K562 (cell line): ENCODE results near the gene RNF223. TPM values are rescaled to one million over a fixed set of nuclear protein-coding genes. Genes with fewer than 3 reads are reported as not detected.

ENCODE experiments used
- ATF1 ChIP-seq, 2 experiments: fragments of 450-650 bp in 1 of 2; IDR thresholded peaks; 2 replicates each; pipeline ENCODE4 v1.6.1; 2016; ENCODE audit warnings: missing compliant biosample characterization in 1 of 2, missing genetic modification characterization in 1 of 2
- ATF6 ChIP-seq: sonication (generic); formaldehyde crosslinking; IDR thresholded peaks from 2 replicates; pipeline ENCODE4 v1.4.0; 2020; ENCODE audit warnings: mild to moderate bottlenecking, missing genetic modification reagents
- E2F8 ChIP-seq: fragments of 450-650 bp; IDR thresholded peaks from 2 replicates; pipeline ENCODE4 v1.7.1; 2018; ENCODE audit warnings: mild to moderate bottlenecking, low read depth; ENCODE audit not compliant: partially characterized antibody
- ELF2 ChIP-seq: fragments of 250-450 bp; sonication (Bioruptor Pico); IDR thresholded peaks from 2 replicates; pipeline ENCODE4 v1.5.0; 2021; ENCODE audit warnings: mild to moderate bottlenecking
- KDM2B ChIP-seq: fragments of 250-450 bp; sonication (Bioruptor Pico); IDR thresholded peaks from 2 replicates; pipeline ENCODE4 v1.8.0; 2021; ENCODE audit warnings: mild to moderate bottlenecking, moderate library complexity
- MBD2 ChIP-seq: sonication (generic); IDR thresholded peaks from 2 replicates; pipeline ENCODE4 v1.6.1; 2016; ENCODE audit warnings: low read depth, borderline replicate concordance
- MXD1 ChIP-seq: fragments of 250-450 bp; sonication (Bioruptor Pico); IDR thresholded peaks from 2 replicates; pipeline ENCODE4 v1.8.0; 2021; ENCODE audit warnings: borderline replicate concordance, mild to moderate bottlenecking, moderate library complexity; ENCODE audit not compliant: poor library complexity, severe bottlenecking
- RB1 ChIP-seq: fragments of 450-650 bp; IDR thresholded peaks from 2 replicates; pipeline ENCODE4 v1.6.1; 2017; ENCODE audit warnings: low read depth, mild to moderate bottlenecking
- SIX5 ChIP-seq, 2 experiments: IDR thresholded peaks; 2 replicates each; pipeline ENCODE4 v1.6.1; 2011; ENCODE audit warnings: low read length in 2 of 2, borderline replicate concordance in 1 of 2, low read depth in 1 of 2, mild to moderate bottlenecking in 1 of 2, moderate library complexity in 1 of 2; ENCODE audit not compliant: insufficient read depth in 1 of 2
- USF1 ChIP-seq: sonication (generic); formaldehyde crosslinking; IDR thresholded peaks from 2 replicates; pipeline ENCODE4 v1.9.0; 2022; ENCODE audit warnings: mild to moderate bottlenecking, missing genetic modification reagents
- ZBTB1 ChIP-seq: sonication (generic); formaldehyde crosslinking; IDR thresholded peaks from 2 replicates; pipeline ENCODE4 v1.8.1; 2023; ENCODE audit warnings: missing genetic modification reagents, low read depth, mild to moderate bottlenecking, borderline replicate concordance
- ZNF449 ChIP-seq: fragments of 250-450 bp; sonication (Bioruptor Pico); IDR thresholded peaks from 2 replicates; pipeline ENCODE4 v1.8.0; 2022; ENCODE audit warnings: moderate library complexity, mild to moderate bottlenecking, inconsistent platforms
- ZNF57 ChIP-seq: fragments of 450-650 bp; formaldehyde crosslinking; IDR thresholded peaks from 2 replicates; pipeline ENCODE4 v1.4.0; 2020; ENCODE audit warnings: mild to moderate bottlenecking, moderate library complexity
- polyA plus RNA-seq, 8 experiments: library from polyadenylated mRNA; depleted of rRNA in 4 of 8; stranded (reverse) in 5 of 8; unstranded in 3 of 8; fragments of >200 nt; fragmentation: Nextera tagmentation in 2 of 8; fragmentation: Illumina TruSeq in 1 of 8; extraction: Ambion mirVana in 2 of 8; extraction: Trizol in 1 of 8; gene quantifications; 2 replicates each; pipeline versions ENCODE4 v1.2.1 to v1.2.3, GENCODE V29; 2011 to 2014; ENCODE audit warnings: inconsistent platforms in 1 of 8, missing spikeins in 1 of 8
- total RNA-seq, 7 experiments: library from RNA; depleted of rRNA in 6 of 7; stranded (reverse); fragments of >200 nt in 6 of 7; fragmentation: Illumina TruSeq in 2 of 7; extraction: Trizol in 2 of 7; gene quantifications; 2 replicates each; pipeline versions ENCODE4 v1.2.1 to v1.2.3, GENCODE V29; 2011 to 2021; ENCODE audit warnings: low replicate concordance in 1 of 7
- TF ChIP-seq, protein P1 (sequence below): fragments of 200-400 bp; formaldehyde crosslinking; IDR thresholded peaks from 2 replicates; pipeline ENCODE4 v1.6.1; 2017; ENCODE audit warnings: mild to moderate bottlenecking, low read depth, low read length, moderate library complexity

The RNF223 gene
- total and polyA plus RNA-seq, 9 of the 15 experiments (the other 6 are each of a cell fraction or from before 2014, with no cell fraction given), result 0.04 to 0.32 TPM; not detected in 7

DNA sequence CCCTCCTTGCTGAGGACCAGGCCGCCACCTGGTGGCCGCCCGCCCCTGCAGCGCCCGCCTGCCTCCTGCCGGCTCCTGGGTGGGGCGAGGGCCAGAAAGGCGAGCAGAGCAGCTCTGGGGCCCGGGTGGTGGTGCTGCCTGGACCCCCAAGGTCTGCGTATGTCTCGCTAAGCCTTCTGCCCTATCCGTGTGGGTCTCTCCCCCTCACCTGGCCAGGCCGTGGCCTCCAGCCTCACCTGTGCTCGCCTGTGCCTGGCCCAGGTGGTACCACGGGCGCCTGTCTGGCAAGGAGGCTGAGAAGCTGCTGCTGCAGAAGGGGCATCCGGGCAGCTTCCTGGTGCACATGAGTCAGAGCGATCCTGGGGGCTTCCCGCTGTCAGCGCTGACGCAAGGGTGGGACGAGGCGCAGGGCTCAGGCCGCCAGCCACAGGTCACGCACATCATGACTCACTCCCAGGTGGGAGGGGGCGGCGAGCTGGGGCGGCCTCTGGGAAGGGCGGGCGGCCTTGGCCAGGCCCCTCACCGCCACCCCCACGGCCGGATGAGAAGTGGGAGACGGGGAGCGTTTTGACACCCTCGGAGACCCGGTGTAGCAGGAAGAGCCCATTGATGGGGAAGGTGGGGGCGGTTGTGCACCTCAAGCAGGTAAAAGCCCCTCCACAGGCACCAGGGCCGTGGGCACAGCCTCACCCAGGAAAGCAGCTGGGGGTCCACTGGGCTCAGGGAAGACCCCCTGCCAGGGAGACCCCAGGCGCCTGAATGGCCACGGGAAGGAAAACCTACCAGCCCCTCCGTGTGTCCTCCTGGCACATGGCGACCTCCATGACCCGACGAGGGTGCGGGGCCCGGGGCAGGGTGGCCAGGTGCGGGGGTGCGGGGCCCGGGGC, 9.9 kb downstream of the RNF223 start (continued):
- TF ChIP-seq, protein P1, sequence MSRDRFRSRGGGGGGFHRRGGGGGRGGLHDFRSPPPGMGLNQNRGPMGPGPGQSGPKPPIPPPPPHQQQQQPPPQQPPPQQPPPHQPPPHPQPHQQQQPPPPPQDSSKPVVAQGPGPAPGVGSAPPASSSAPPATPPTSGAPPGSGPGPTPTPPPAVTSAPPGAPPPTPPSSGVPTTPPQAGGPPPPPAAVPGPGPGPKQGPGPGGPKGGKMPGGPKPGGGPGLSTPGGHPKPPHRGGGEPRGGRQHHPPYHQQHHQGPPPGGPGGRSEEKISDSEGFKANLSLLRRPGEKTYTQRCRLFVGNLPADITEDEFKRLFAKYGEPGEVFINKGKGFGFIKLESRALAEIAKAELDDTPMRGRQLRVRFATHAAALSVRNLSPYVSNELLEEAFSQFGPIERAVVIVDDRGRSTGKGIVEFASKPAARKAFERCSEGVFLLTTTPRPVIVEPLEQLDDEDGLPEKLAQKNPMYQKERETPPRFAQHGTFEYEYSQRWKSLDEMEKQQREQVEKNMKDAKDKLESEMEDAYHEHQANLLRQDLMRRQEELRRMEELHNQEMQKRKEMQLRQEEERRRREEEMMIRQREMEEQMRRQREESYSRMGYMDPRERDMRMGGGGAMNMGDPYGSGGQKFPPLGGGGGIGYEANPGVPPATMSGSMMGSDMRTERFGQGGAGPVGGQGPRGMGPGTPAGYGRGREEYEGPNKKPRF, result no peak
- TF ChIP-seq E2F8, result no peak
- no peak for TF ChIP-seq ELF2
- TF ChIP-seq MXD1 (CRISPR knock-in tag), result no peak
- peak; percentile 90 for TF ChIP-seq RB1
- no peak for TF ChIP-seq KDM2B (CRISPR knock-in tag)
- peak; percentile 48 for TF ChIP-seq USF1 (CRISPR knock-in tag)
- TF ChIP-seq ATF6 (CRISPR knock-in tag), result peak; percentile 80; the same call in 1 of the 2 replicates
- no peak for TF ChIP-seq ATF1 (CRISPR knock-in tag; IDR thresholded peaks at IDR 0.05)
- TF ChIP-seq ATF1 (tag; IDR thresholded peaks at IDR 0.05), result peak; percentile 74
- TF ChIP-seq SIX5 (IDR thresholded peaks at IDR 0.05; ENCODE audit: borderline replicate concordance in 1 of 2, insufficient read depth in 1 of 2, low read depth in 1 of 2, low read length in 2 of 2), result no peak
- no peak for TF ChIP-seq ZNF449 (CRISPR knock-in tag)
- no peak for TF ChIP-seq ZNF57 (CRISPR knock-in tag)
- peak; percentile 10; the same call in 1 of the 2 replicates for TF ChIP-seq MBD2
- peak; percentile 84; the same call in 1 of the 2 replicates for TF ChIP-seq ZBTB1 (CRISPR knock-in tag)
